GM13977 (cell line): Measurements from ENCODE around the gene PLXNA1.

Experiments
- DNase-seq: peaks from one replicate; pipeline ENCODE4 v3.0.0; 2012; ENCODE audit warnings: low spot score
- in situ Hi-C: fragments of 300-500 bp; cut with MboI; formaldehyde crosslinking; loops from one replicate; pipeline ENCODE4 v1.12.0; 2022; ENCODE audit warnings: low sequenced_read_pairs, low pct_unique_long_range_greater_than_20kb, mixed read lengths, inconsistent platforms; ENCODE audit not compliant: unreplicated experiment
- TF ChIP-seq, protein P1 (sequence below): IDR thresholded peaks from 2 replicates; pipeline ENCODE4 v1.5.1; 2012; ENCODE audit warnings: mild to moderate bottlenecking, control low read depth; ENCODE audit not compliant: insufficient read depth; ENCODE audit errors: extremely low read depth, missing control alignments

PLXNA1 gene

DNA sequence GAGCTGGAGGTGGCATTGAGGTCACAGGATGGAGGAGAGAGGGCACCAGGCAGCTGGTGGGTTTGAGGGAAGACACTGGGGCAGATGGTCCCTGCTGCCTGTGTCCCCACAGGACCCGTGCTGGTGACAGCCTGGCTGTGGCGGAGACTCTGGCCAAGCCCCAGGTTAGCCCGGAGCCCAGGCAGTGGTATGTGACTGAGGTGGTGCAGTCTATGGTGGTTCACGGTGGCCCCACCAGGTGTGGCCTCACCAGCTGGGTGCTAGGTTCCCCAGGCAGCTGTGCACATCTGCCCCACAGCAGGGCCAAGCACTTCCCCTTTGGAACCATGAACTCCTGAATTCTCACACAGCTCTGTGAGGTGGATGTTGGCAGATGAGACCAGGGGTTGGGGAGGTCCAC is 15.4 kb downstream of the PLXNA1 start:
- in situ Hi-C loops: loop anchor here (25.0 kb wide), 1 partner anchor 236 kb away; no protein-coding TSS in a partner anchor
- no peak for DNase-seq
- TF ChIP-seq, protein P1, sequence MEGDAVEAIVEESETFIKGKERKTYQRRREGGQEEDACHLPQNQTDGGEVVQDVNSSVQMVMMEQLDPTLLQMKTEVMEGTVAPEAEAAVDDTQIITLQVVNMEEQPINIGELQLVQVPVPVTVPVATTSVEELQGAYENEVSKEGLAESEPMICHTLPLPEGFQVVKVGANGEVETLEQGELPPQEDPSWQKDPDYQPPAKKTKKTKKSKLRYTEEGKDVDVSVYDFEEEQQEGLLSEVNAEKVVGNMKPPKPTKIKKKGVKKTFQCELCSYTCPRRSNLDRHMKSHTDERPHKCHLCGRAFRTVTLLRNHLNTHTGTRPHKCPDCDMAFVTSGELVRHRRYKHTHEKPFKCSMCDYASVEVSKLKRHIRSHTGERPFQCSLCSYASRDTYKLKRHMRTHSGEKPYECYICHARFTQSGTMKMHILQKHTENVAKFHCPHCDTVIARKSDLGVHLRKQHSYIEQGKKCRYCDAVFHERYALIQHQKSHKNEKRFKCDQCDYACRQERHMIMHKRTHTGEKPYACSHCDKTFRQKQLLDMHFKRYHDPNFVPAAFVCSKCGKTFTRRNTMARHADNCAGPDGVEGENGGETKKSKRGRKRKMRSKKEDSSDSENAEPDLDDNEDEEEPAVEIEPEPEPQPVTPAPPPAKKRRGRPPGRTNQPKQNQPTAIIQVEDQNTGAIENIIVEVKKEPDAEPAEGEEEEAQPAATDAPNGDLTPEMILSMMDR: no peak

DNA sequence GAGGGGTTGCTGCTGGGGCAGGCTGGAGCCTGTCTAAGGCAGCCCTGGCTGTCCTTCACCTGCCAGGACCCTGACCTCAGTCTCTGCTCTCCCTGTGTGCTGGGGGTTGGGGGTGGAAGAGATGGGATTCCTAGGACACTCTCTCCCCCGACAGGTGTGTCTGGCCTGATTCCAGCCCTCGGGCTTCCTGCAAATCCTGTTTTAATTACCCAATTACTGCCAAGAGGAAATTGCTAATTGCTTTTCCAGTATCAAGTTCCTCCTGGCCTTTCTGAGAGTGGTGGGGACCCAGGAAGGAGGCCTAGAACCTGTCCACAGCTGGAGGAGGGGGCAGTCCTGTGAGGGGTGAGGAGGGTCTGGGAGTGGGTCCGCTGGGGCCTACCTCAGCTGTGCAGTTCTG is 15.8 kb downstream of the PLXNA1 start:
- in situ Hi-C loops: loop anchor here (25.0 kb wide), 1 partner anchor 236 kb away; no protein-coding TSS in a partner anchor
- TF ChIP-seq, protein P1: no peak
- DNase-seq: no peak

DNA sequence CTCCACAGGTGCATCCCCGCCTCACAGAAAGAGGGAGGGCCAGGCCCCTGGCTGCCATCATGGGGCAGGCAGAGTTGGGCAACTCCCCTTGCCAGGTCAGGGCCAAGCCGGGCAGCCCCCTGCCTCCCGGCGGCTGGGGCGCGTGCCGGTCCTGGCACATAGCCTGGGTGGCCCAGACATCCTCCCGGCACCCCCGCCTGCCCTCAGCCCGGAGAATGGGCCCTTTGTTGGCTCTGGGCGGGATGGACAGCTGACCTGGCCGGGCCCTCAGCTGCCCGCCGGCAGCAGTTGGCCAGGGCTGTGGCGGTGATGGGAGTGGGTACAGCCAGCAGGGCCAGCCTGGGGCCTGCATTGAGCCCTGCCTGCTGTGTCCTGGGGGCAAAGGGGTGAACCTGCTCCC is 16.5 kb downstream of the PLXNA1 start:
- TF ChIP-seq, protein P1: no peak
- in situ Hi-C loops: loop anchor here (25.0 kb wide), 1 partner anchor 237 kb away; no protein-coding TSS in a partner anchor
- DNase-seq: no peak

DNA sequence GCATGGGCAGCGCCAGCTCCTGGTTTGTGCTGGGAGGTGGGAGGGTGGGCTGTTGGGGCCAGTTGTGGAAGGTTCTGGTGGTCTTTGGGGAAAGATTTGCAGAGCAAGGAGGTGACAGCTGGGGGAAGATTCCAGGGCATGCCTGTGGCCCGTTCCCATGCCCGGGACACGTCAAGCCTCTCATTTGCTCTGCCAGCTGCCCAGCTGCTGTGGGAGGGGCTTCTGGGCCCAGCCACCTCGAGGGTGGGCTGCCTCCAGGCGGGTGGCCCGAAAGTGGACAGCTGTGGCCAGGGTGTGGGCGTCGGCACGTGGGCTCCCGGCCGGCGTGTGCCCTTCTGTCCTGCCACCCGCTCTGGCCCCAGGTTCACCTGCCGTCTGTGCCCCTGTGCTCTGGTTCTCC is 17.2 kb downstream of the PLXNA1 start:
- TF ChIP-seq, protein P1: no peak
- DNase-seq: no peak
- in situ Hi-C loops: no loop called here

DNA sequence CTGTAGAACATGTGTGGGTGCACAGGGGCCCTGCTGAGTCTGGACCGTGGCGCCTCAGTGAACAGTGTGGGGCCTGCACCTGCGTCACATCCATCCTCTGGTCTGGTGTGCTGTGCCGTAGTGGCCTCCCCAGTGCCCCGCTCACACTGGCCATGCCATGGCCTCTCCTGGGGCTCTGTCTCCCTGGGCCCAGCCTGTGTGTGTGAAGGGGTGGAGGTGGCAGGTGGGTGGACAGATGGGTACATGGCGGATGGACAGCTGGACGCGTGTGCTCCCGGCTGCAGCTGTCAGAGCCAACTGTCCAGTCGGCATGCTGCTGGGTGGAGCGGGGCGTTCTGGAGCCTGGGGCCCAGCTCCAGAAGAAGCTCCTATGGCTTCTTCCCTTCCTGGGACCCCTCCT is 17.8 kb downstream of the PLXNA1 start:
- in situ Hi-C loops: no loop called here
- TF ChIP-seq, protein P1: no peak
- DNase-seq: no peak

DNA sequence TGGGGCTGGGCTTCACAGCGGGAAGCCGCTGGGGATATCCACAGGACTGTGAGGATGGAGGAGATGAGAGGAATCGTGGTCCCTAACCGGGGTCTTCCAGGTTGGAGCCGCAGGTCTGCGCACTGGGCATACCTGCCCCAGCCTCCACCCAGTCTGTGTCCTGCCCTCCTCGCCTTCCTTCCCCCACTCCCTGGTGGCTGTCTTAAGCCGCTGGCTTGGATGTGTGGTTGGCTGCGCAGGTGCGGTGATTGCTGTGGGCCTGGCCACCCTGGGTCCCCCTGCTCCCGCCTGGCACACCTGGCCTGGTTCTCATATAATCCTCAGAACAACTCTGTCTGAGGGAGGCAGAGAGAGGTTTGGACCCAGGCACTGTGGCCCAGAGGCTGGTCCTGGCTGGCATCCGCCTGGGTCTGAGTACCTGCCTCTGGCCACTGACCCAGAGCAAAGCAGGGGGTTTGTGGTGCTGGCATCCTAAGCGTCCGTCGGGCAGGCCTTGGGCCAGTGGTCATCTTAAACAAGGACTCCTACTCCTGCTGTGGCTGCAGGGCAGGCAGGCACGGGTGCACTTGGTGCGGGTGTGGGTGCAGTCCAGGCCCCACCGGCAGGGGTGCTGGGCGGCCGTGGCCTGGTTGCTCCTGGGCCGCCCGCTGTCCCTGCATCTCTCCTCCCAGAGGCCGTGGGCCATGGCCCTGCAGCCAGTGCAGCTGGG is 18.7 kb downstream of the PLXNA1 start:
- in situ Hi-C loops: no loop called here
- no peak for DNase-seq
- TF ChIP-seq, protein P1: no peak
